GM12892 (cell line): ENCODE data around the gene RBM43.
"Not testable (repeated sequence)": the region's sequence is repeated elsewhere in the genome, so short reads cannot be mapped to it uniquely, and the experiment has no call there.

Experiments
- POLR2AphosphoS5 ChIP-seq: IDR thresholded peaks from 2 replicates; pipeline ENCODE4 v1.6.1; 2011; ENCODE audit warnings: low read depth, low read length, control low read depth
- TAF1 ChIP-seq: IDR thresholded peaks from 2 replicates; pipeline ENCODE4 v1.6.1; 2011; ENCODE audit warnings: low read depth, mild to moderate bottlenecking, control low read depth, low read length, borderline replicate concordance

GRCh38 chr2:151295926-151296325 is 34.3 kb upstream of the RBM43 start:
- not testable (repeated sequence) for TF ChIP-seq POLR2AphosphoS5, TAF1
